Neural progenitor cell (in vitro differentiated cells): ENCODE data around the gene SERINC4. TPM values are rescaled to one million over a fixed set of nuclear protein-coding genes. Genes with fewer than 3 reads are reported as not detected.

ENCODE experiments used
- DNase-seq: peaks from one replicate; pipeline ENCODE4 v3.0.0-alpha.2; 2016; ENCODE audit warnings: low spot score
- H2AFZ ChIP-seq: fragments of 200-600 bp; sonication (generic); replicated peaks from 2 replicates; pipeline ENCODE4 v1.6.1; 2016; ENCODE audit warnings: antibody characterized with exemption
- H3F3A ChIP-seq: fragments of 200-600 bp; sonication (generic); 2 replicates; pipeline ENCODE4 v1.6.1; 2016; ENCODE audit warnings: antibody characterized with exemption, low read depth
- H3K27ac ChIP-seq: fragments of 200-600 bp; sonication (generic); 2 replicates; pipeline ENCODE4 v1.5.1; 2016; ENCODE audit warnings: mild to moderate bottlenecking
- H3K27me3 ChIP-seq: fragments of 200-600 bp; sonication (generic); 2 replicates; pipeline ENCODE4 v1.6.1; 2016; ENCODE audit warnings: mild to moderate bottlenecking, moderate library complexity
- H3K36me3 ChIP-seq: fragments of 200-600 bp; sonication (generic); 2 replicates; pipeline ENCODE4 v1.5.1; 2016
- H3K4me1 ChIP-seq: fragments of 200-600 bp; sonication (generic); 2 replicates; pipeline ENCODE4 v1.6.1; 2016; ENCODE audit warnings: mixed run types
- H3K4me2 ChIP-seq: fragments of 200-600 bp; sonication (generic); 2 replicates; pipeline ENCODE4 v1.6.1; 2016
- H3K4me3 ChIP-seq: fragments of 200-600 bp; sonication (generic); 2 replicates; pipeline ENCODE4 v1.5.1; 2016
- H3K79me2 ChIP-seq: fragments of 200-600 bp; sonication (generic); 2 replicates; pipeline ENCODE4 v1.6.1; 2016; ENCODE audit warnings: low read depth
- H3K9ac ChIP-seq: fragments of 200-600 bp; sonication (generic); 2 replicates; pipeline ENCODE4 v1.6.1; 2016
- H3K9me3 ChIP-seq: fragments of 200-600 bp; sonication (generic); 2 replicates; pipeline ENCODE4 v1.5.1; 2016; ENCODE audit warnings: low read depth
- H4K20me1 ChIP-seq: fragments of 200-600 bp; sonication (generic); 2 replicates; pipeline ENCODE4 v1.6.1; 2016; ENCODE audit warnings: low read depth
- H3K27ac Mint-ChIP-seq: 3 replicates; pipeline ENCODE4 v1.8.0; 2021; ENCODE audit warnings: mixed read lengths
- H3K27me3 Mint-ChIP-seq: 2 replicates; pipeline ENCODE4 v1.8.0; 2022; ENCODE audit warnings: low read depth, mild to moderate bottlenecking, inconsistent platforms, moderate library complexity, mixed read lengths; ENCODE audit not compliant: insufficient read depth
- H3K36me3 Mint-ChIP-seq: 3 replicates; pipeline ENCODE4 v1.8.0; 2021; ENCODE audit warnings: mixed read lengths
- H3K4me1 Mint-ChIP-seq: 3 replicates; pipeline ENCODE4 v1.8.0; 2021; ENCODE audit warnings: mixed read lengths
- H3K4me3 Mint-ChIP-seq: 3 replicates; pipeline ENCODE4 v1.8.0; 2021; ENCODE audit warnings: mild to moderate bottlenecking, moderate library complexity, mixed read lengths
- H3K9me3 Mint-ChIP-seq: 3 replicates; pipeline ENCODE4 v1.8.0; 2020; ENCODE audit warnings: mixed read lengths
- EZH2 ChIP-seq: fragments of 200-600 bp; sonication (generic); IDR thresholded peaks from 2 replicates; pipeline ENCODE4 v1.6.1; 2017; ENCODE audit warnings: antibody characterized with exemption, mild to moderate bottlenecking, moderate library complexity
- EZH2phosphoT487 ChIP-seq: fragments of 200-600 bp; sonication (generic); IDR thresholded peaks from 2 replicates; pipeline ENCODE4 v1.6.1; 2017; ENCODE audit warnings: antibody characterized with exemption
- total RNA-seq: library from RNA; depleted of rRNA; stranded (reverse); fragments of >200 nt; gene quantifications from 2 replicates; pipeline ENCODE4 v1.2.3, GENCODE V29; 2015; ENCODE audit warnings: low replicate concordance
- TF ChIP-seq, protein P1 (sequence below): fragments of 200-600 bp; sonication (generic); IDR thresholded peaks from 2 replicates; pipeline ENCODE4 v1.5.1; 2017; ENCODE audit warnings: antibody characterized with exemption, mild to moderate bottlenecking

The SERINC4 gene
- total RNA-seq, 1 donor from 2014 or later = not detected

- H3F3A ChIP-seq = peaks cover 76% of the 10 kb centered on the region
- H3K9me3 Mint-ChIP-seq = no peaks in the 10 kb centered on the region
- H3K4me2 ChIP-seq = peak within 1 kb of the TSS; percentile 92
- peak within 1 kb of the TSS; percentile 44 for H3K9ac ChIP-seq
- no peaks in the 10 kb centered on the region for H3K36me3 ChIP-seq
- no peak for TF ChIP-seq EZH2
- TF ChIP-seq, protein P1, sequence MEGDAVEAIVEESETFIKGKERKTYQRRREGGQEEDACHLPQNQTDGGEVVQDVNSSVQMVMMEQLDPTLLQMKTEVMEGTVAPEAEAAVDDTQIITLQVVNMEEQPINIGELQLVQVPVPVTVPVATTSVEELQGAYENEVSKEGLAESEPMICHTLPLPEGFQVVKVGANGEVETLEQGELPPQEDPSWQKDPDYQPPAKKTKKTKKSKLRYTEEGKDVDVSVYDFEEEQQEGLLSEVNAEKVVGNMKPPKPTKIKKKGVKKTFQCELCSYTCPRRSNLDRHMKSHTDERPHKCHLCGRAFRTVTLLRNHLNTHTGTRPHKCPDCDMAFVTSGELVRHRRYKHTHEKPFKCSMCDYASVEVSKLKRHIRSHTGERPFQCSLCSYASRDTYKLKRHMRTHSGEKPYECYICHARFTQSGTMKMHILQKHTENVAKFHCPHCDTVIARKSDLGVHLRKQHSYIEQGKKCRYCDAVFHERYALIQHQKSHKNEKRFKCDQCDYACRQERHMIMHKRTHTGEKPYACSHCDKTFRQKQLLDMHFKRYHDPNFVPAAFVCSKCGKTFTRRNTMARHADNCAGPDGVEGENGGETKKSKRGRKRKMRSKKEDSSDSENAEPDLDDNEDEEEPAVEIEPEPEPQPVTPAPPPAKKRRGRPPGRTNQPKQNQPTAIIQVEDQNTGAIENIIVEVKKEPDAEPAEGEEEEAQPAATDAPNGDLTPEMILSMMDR = no peak
- no peak for TF ChIP-seq EZH2phosphoT487
- H3K27ac Mint-ChIP-seq = peak within 1 kb of the TSS; percentile 96
- peaks cover 22% of the 10 kb centered on the region for H3K4me1 ChIP-seq
- peaks cover 11% of the 10 kb centered on the region for H4K20me1 ChIP-seq
- peak within 1 kb of the TSS; percentile 77 for H3K4me3 ChIP-seq
- H3K27ac ChIP-seq = peak within 1 kb of the TSS; percentile 87
- H3K4me1 Mint-ChIP-seq = peaks cover 35% of the 10 kb centered on the region
- H3K36me3 Mint-ChIP-seq = peaks cover 26% of the 10 kb centered on the region
- H3K9me3 ChIP-seq = no peaks in the 10 kb centered on the region
- H3K27me3 Mint-ChIP-seq = peaks cover 3% of the 10 kb centered on the region
- peak within 1 kb of the TSS; percentile 100 for H3K4me3 Mint-ChIP-seq
- H3K79me2 ChIP-seq = peaks cover 18% of the 10 kb centered on the region
- no peaks in the 10 kb centered on the region for H3K27me3 ChIP-seq
- DNase-seq = peak; percentile 86
- peak within 1 kb of the TSS; percentile 51 for H2AFZ ChIP-seq
These were observed 494 bp upstream of the SERINC4 start, which contains the start of gene HYPK for GRCh38 chr15:43800286-43801141. HYPK (plus strand) TSS chr15:43800599; CDS start chr15:43800623, 24 bp downstream.

DNA sequence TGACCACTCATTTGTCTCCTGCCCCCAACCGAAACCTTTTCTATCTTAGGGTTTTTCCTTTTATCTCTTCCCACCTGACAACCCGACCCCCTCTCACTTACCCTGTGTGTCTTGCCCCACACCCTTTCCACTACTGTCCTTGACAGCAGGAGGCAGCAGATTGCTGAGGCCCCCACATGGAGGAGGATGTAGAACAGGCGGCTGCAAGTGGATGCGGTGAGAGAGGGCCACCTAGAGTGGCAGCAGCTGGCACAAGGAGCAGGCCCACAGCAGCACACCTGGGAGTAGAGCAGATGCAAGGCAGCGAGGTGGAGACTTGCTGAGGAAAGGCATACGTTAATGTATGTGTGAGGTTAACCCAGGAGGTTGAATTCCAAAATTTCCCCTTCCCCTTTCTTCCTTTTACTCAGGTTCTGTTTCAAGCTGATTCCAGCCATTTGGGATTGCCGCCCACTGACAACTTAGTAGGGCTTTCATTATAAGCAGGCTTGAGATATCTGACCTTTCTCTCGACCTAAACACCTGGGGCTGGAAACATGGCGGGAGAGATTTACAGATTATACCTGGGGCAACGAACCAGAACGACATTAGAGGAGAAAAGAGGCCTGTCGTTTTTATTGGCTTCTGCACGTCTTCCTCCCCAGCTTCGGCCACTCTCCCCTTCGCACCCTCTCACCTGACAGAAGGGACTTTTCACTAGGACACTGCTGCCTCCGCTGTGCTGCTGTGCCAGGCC, 643 bp downstream of the SERINC4 start:
- Histone ChIP-seq H4K20me1 (peaks cover 23% of the 10 kb centered on the region), H3K4me2 (peak overlapping the region; percentile 92), H3K79me2 (peaks cover 27% of the 10 kb centered on the region), H3K9me3 (no peaks in the 10 kb centered on the region), H3F3A (peaks cover 69% of the 10 kb centered on the region), H3K36me3 (no peaks in the 10 kb centered on the region), H3K9ac (no peak overlapping the region), H3K27me3 (no peaks in the 10 kb centered on the region), H3K4me1 (peaks cover 23% of the 10 kb centered on the region), H3K4me3 (no peak overlapping the region), H3K27ac (peak overlapping the region; percentile 87), H2AFZ (no peak overlapping the region)
- DNase-seq = no peak
- H3K36me3 Mint-ChIP-seq = peaks cover 33% of the 10 kb centered on the region
- no peaks in the 10 kb centered on the region for H3K9me3 Mint-ChIP-seq
- H3K27ac Mint-ChIP-seq = no peak overlapping the region
- H3K4me3 Mint-ChIP-seq = peak overlapping the region; percentile 100
- no peak for TF ChIP-seq EZH2phosphoT487
- TF ChIP-seq, protein P1 = no peak
- no peak for TF ChIP-seq EZH2
- peaks cover 41% of the 10 kb centered on the region for H3K4me1 Mint-ChIP-seq
- H3K27me3 Mint-ChIP-seq = peaks cover 5% of the 10 kb centered on the region

GRCh38 chr15:43796566-43796965, 3.5 kb downstream of the SERINC4 start:
- no peak for TF ChIP-seq EZH2
- no peak for TF ChIP-seq EZH2phosphoT487
- TF ChIP-seq, protein P1 = no peak
- H3K36me3 Mint-ChIP-seq = peaks cover 39% of the 10 kb centered on the region
- peaks cover 55% of the 10 kb centered on the region for H3K4me1 Mint-ChIP-seq
- H3K9me3 ChIP-seq = no peaks in the 10 kb centered on the region
- H3K79me2 ChIP-seq = peaks cover 42% of the 10 kb centered on the region
- no peak overlapping the region for H2AFZ ChIP-seq
- H3K27ac Mint-ChIP-seq = no peak overlapping the region
- H3K27me3 ChIP-seq = no peaks in the 10 kb centered on the region
- H3K27me3 Mint-ChIP-seq = peaks cover 5% of the 10 kb centered on the region
- H3F3A ChIP-seq = peaks cover 57% of the 10 kb centered on the region
- H3K36me3 ChIP-seq = no peaks in the 10 kb centered on the region
- no peak overlapping the region for H3K9ac ChIP-seq
- no peak overlapping the region for H3K4me3 ChIP-seq
- no peak overlapping the region for H3K27ac ChIP-seq
- no peak overlapping the region for H3K4me3 Mint-ChIP-seq
- H3K9me3 Mint-ChIP-seq = no peaks in the 10 kb centered on the region
- peaks cover 30% of the 10 kb centered on the region for H3K4me1 ChIP-seq
- peaks cover 38% of the 10 kb centered on the region for H4K20me1 ChIP-seq
- no peak for DNase-seq
- no peak overlapping the region for H3K4me2 ChIP-seq
